ENCODE data around the gene ATP10A. TPM values are rescaled to one million over a fixed set of nuclear protein-coding genes. Genes with fewer than 3 reads are reported as not detected.

The ATP10A gene
- total and polyA plus RNA-seq, 2 of the 8 experiments (the other 6 are each of a cell fraction or from before 2014, with no cell fraction given) = 2.0 to 2.8 TPM

- Histone ChIP-seq H3K79me1 (ENCODE audit: low read depth, low read length) (no peaks in the 10 kb centered on the region), H2AFZ (ENCODE audit: low read length) (peak overlapping the region; percentile 27; the same call in 1 of the 2 replicates), H3K9ac (replicated peaks in 1 of 4; ENCODE audit: extremely low read depth in 1 of 4, low read depth in 3 of 4, low read length in 3 of 4) (no peak overlapping the region), H2BK5ac (ENCODE audit: low read depth, low read length) (no peak overlapping the region), H3K4ac (replicated peaks; ENCODE audit: insufficient read length, low read depth, low read length) (no peak overlapping the region), H2BK120ac (replicated peaks; ENCODE audit: low read depth, low read length) (no peak overlapping the region), H3K4me1 (replicated peaks in 1 of 4; ENCODE audit: control insufficient read depth in 3 of 4, insufficient read depth in 4 of 4, low read length in 3 of 4) (no peaks in the 10 kb centered on the region; a peak in 1 of 7 replicates), H4K5ac (ENCODE audit: insufficient read length, low read depth, low read length) (no peak overlapping the region), H3K4me2 (ENCODE audit: insufficient read depth in 1 of 2, low read depth in 2 of 2, low read length in 2 of 2) (no peak overlapping the region), H3K79me2 (ENCODE audit: control insufficient read depth in 1 of 2, insufficient read depth in 2 of 2, low read length in 2 of 2) (no peaks in the 10 kb centered on the region), H3K27me3 (replicated peaks in 1 of 4; ENCODE audit: control insufficient read depth in 3 of 4, extremely low read depth in 1 of 4, insufficient read depth in 3 of 4, low read length in 3 of 4) (no peaks in the 10 kb centered on the region), H4K8ac (ENCODE audit: extremely low read depth, insufficient read depth, low read length) (no peak overlapping the region), H2BK12ac (ENCODE audit: low read depth, low read length) (no peak overlapping the region), H3K27ac (ENCODE audit: low read depth, low read length) (no peak overlapping the region), H3K36me3 (ENCODE audit: control insufficient read depth in 2 of 4, insufficient read depth in 4 of 4, low read length in 3 of 4) (no peaks in the 10 kb centered on the region), H3K23ac (ENCODE audit: insufficient read length) (no peak overlapping the region), H3K23me2 (ENCODE audit: low read depth, low read length) (no peaks in the 10 kb centered on the region), H3K9me3 (ENCODE audit: insufficient read depth in 2 of 2, low read depth in 1 of 2, low read length in 1 of 2) (no peaks in the 10 kb centered on the region), H2BK15ac (ENCODE audit: low read length) (no peak overlapping the region), H3K14ac (ENCODE audit: insufficient read length) (no peak overlapping the region), H3K18ac (ENCODE audit: extremely low read depth, low read length) (no peak overlapping the region), H3K56ac (replicated peaks; ENCODE audit: insufficient read length, low read depth, low read length) (no peak overlapping the region), H4K91ac (replicated peaks; ENCODE audit: insufficient read length, low read length) (no peak overlapping the region), H2BK20ac (ENCODE audit: low read length) (no peak overlapping the region), H4K20me1 (replicated peaks in 1 of 2; ENCODE audit: control insufficient read depth in 1 of 2, insufficient read depth in 2 of 2, low read length in 2 of 2) (no peaks in the 10 kb centered on the region), H3K4me3 (ENCODE audit: extremely low read depth in 1 of 4, insufficient read depth in 2 of 4, low read depth in 3 of 4, low read length in 4 of 4) (no peak overlapping the region), H2AK5ac (ENCODE audit: low read depth, low read length) (no peak overlapping the region)
- 91% methylated on average over 5 of the region's 5 CpGs; no CpG with 5 or more reads in 1 of the 2 experiments for WGBS, 2 experiments (ENCODE audit: extremely low coverage in 1 of 2, insufficient coverage in 1 of 2, insufficient read length in 1 of 2, insufficient replicate concordance in 2 of 2, low coverage in 1 of 2, low lambda C conversion rate in 2 of 2, missing lambda C conversion rate in 1 of 2)
- FAIRE-seq (no peak), DNase-seq (ENCODE audit: low read depth in 1 of 2, low spot score in 2 of 2) (no peak)
- TF ChIP-seq ZNF274 (IDR thresholded peaks at IDR 0.05; ENCODE audit: borderline replicate concordance, extremely low read depth, low read length) = no peak
- no peak for TF ChIP-seq SRF (IDR thresholded peaks at IDR 0.05; ENCODE audit: low read depth, low read length)
- no peak for TF ChIP-seq GTF2F1 (IDR thresholded peaks at IDR 0.05; ENCODE audit: borderline replicate concordance, low read depth, low read length)
- TF ChIP-seq RNF2 (IDR thresholded peaks at IDR 0.05; ENCODE audit: borderline replicate concordance, low read depth, low read length, missing control alignments, poor library complexity, severe bottlenecking) = no peak
- TF ChIP-seq, protein P1, sequence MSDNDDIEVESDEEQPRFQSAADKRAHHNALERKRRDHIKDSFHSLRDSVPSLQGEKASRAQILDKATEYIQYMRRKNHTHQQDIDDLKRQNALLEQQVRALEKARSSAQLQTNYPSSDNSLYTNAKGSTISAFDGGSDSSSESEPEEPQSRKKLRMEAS (IDR thresholded peaks at IDR 0.05) = no peak
- ChIA-PET CTCF (ENCODE audit: partially characterized antibody) (interaction anchor here (1.7 kb wide), 1 partner anchor 107 kb away, joined by 3 read pairs; no protein-coding TSS in a partner anchor), POLR2A (ENCODE audit: partially characterized antibody) (interaction anchor here (0.9 kb wide), 1 partner anchor 9 kb away, joined by 3 read pairs; no protein-coding TSS in a partner anchor)
Observed at GRCh38 chr15:25890529-25890928, 27.4 kb upstream of the ATP10A start.

Data from H1 (cell line).